Testis (tissue), 3 donors: ENCODE results near the gene PFDN5. TPM values are rescaled to one million over a fixed set of nuclear protein-coding genes. Genes with fewer than 3 reads are reported as not detected.

ENCODE experiments used
- DNase-seq: peaks from one replicate; pipeline ENCODE4 v3.0.0-alpha.2; 2019
- H3K27ac ChIP-seq, 2 donors: fragments of 200-600 bp; sonication (generic); one replicate each; pipeline ENCODE4 v1.5.1; 2019
- H3K27me3 ChIP-seq: fragments of 200-600 bp; sonication (generic); one replicate; pipeline ENCODE4 v1.5.1; 2019
- H3K36me3 ChIP-seq: fragments of 200-600 bp; sonication (generic); one replicate; pipeline ENCODE4 v1.5.1; 2017; ENCODE audit warnings: low read depth; ENCODE audit errors: missing control alignments
- H3K4me1 ChIP-seq: fragments of 200-600 bp; sonication (generic); one replicate; pipeline ENCODE4 v1.5.1; 2019
- H3K4me3 ChIP-seq, 2 donors: fragments of 200-600 bp; sonication (generic); one replicate each; pipeline ENCODE4 v1.5.1; 2017 to 2019
- H3K9me3 ChIP-seq: fragments of 200-600 bp; sonication (generic); one replicate; pipeline ENCODE4 v1.5.1; 2017
- POLR2A ChIP-seq: fragments of 450-650 bp; IDR thresholded peaks from one replicate; pipeline ENCODE4 v1.6.1; 2017; ENCODE audit warnings: antibody characterized with exemption, mild to moderate bottlenecking, moderate library complexity
- WGBS, 2 donors: methylation state at CpG; one replicate each; pipeline ENCODE4 v1.1.5; 2018; 5-methylcytosine and 5-hydroxymethylcytosine counted together
- intact Hi-C: fragments of 100-400 bp; cut with DNase I; formaldehyde crosslinking; loops from one replicate; pipeline ENCODE4 v1.15.1; 2023; ENCODE audit warnings: low total_unique reads
- polyA plus RNA-seq: library from polyadenylated mRNA; stranded (reverse); fragments of 350-450 nt; fragmentation: Illumina TruSeq; extraction: RNeasy Lipid Tissue Mini Kit (QIAGEN cat#74804); gene quantifications from one replicate; pipeline ENCODE4 v1.2.3, GENCODE V29; 2014; ENCODE audit warnings: low read depth, low replicate concordance; ENCODE audit not compliant: insufficient read depth
- total RNA-seq, 2 donors: library from RNA; depleted of rRNA; stranded (reverse); fragments of >200 nt; gene quantifications; one replicate each; pipeline ENCODE4 v1.2.3, GENCODE V29; 2016
- TF ChIP-seq, protein P1 (sequence below), 3 experiments: fragments of 450-650 bp in 2 of 3; fragments of 200-600 bp in 1 of 3; sonication (generic) in 1 of 3; IDR thresholded peaks; one replicate each; pipeline ENCODE4 v1.5.1; 2016 to 2019; ENCODE audit warnings: antibody characterized with exemption in 3 of 3, mild to moderate bottlenecking in 2 of 3, moderate library complexity in 1 of 3

PFDN5 gene
- total and polyA plus RNA-seq, 3 donors from 2014 or later: 430 to 797 (median 494) TPM

DNA sequence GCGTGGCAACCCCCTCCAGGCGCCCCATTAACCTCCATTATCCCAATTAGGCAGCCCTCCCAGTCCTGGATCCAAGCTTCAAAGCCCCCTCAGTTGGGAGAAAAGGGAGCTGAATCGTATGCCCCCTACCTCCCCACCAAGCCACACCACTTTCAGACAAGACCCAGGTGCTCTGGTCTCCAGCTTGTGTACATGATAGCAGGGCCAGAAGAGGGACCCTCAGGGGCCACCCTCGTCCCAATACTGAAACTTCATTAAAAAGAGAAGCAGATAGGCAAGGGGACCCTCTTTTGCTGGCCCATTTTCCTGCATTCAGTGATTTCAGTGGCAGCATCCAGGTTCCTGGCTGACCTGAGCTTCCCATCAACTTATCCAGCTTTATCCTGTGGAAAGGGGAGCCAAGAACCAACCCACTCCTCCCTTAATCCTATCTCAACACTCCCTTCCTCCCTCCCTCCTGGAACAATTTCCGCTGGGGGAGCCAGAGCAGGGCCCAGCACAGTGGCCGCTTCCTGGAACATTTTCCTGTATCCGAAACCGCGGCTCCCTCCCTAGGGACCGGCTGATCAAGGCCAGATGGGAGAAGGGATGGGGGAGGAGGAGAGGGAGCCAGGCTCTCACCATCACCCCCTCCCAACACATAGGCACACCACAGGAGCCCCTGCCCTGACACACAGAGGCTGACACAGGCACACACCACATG lies 50.3 kb downstream of the PFDN5 start:
- peaks cover 8% of the 10 kb centered on the region for H3K4me1 ChIP-seq
- no peaks in the 10 kb centered on the region for H3K9me3 ChIP-seq
- DNase-seq: no peak
- WGBS, 2 donors: 18 to 41% methylated on average over 6 to 10 of the region's 10 CpGs
- no peaks in the 10 kb centered on the region for H3K27me3 ChIP-seq
- intact Hi-C loops: no loop called here
- no peak overlapping the region for H3K4me3 ChIP-seq
- no peaks in the 10 kb centered on the region for H3K36me3 ChIP-seq
- TF ChIP-seq, protein P1, sequence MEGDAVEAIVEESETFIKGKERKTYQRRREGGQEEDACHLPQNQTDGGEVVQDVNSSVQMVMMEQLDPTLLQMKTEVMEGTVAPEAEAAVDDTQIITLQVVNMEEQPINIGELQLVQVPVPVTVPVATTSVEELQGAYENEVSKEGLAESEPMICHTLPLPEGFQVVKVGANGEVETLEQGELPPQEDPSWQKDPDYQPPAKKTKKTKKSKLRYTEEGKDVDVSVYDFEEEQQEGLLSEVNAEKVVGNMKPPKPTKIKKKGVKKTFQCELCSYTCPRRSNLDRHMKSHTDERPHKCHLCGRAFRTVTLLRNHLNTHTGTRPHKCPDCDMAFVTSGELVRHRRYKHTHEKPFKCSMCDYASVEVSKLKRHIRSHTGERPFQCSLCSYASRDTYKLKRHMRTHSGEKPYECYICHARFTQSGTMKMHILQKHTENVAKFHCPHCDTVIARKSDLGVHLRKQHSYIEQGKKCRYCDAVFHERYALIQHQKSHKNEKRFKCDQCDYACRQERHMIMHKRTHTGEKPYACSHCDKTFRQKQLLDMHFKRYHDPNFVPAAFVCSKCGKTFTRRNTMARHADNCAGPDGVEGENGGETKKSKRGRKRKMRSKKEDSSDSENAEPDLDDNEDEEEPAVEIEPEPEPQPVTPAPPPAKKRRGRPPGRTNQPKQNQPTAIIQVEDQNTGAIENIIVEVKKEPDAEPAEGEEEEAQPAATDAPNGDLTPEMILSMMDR (IDR thresholded peaks at IDR 0.05): no peak
- TF ChIP-seq POLR2A: no peak
- peak overlapping the region in 1 of 2 donors; percentile 73 for H3K27ac ChIP-seq

DNA sequence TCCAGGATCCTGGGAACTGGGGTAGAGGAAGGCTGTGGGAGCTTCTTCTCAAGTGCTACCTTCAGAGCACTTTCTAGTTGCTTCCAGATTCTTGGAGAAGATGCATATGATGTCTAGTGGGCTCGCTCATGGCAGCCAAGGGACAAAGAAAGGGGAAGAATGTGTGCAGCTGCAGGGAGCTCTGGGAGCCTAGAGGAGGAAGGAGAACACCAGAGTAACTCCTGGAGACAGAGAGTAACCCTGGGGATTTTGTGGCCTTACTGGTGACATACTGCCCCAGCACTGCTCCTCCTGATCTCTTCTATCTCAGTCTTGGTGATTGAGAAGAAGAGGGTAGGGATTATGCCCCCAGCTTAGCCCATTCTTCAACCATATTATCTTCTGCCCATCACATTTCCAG lies 51.1 kb downstream of the PFDN5 start:
- TF ChIP-seq, protein P1 (IDR thresholded peaks at IDR 0.05): no peak
- TF ChIP-seq POLR2A: no peak
- 89 to 92% methylated on average over 1 of the region's 1 CpG for WGBS, 2 donors
- no peaks in the 10 kb centered on the region for H3K27me3 ChIP-seq
- no peaks in the 10 kb centered on the region for H3K36me3 ChIP-seq
- H3K9me3 ChIP-seq: no peaks in the 10 kb centered on the region
- H3K27ac ChIP-seq: no peak overlapping the region
- intact Hi-C loops: no loop called here
- H3K4me1 ChIP-seq: peaks cover 8% of the 10 kb centered on the region
- H3K4me3 ChIP-seq: no peak overlapping the region
- DNase-seq: no peak

DNA sequence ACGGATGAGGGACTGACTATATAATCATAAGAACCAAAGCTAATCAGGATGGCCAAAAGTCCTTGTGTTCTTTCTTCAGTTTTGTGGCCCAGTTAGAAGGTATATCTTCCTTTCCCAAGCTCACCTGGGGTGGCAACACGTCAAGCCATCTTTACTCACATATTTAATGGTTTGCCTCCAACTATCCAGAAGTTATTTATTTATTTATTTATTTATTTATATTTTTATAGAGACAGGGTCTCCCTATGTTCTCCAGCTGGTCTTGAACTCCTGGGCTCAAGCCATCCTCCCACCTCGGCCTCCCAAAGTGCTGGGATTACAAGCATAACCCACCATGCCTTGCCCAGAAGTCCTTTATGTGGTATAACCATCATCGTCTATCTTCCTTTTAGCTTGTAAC lies 52.6 kb downstream of the PFDN5 start:
- TF ChIP-seq, protein P1 (IDR thresholded peaks at IDR 0.05): no peak
- TF ChIP-seq POLR2A: no peak
- Histone ChIP-seq H3K27ac (no peak overlapping the region), H3K27me3 (no peaks in the 10 kb centered on the region), H3K9me3 (no peaks in the 10 kb centered on the region), H3K4me1 (peaks cover 8% of the 10 kb centered on the region), H3K36me3 (no peaks in the 10 kb centered on the region), H3K4me3 (no peak overlapping the region)
- WGBS, 2 donors: 88 to 92% methylated on average over 4 of the region's 4 CpGs
- DNase-seq: no peak
- intact Hi-C loops: no loop called here

Other genes starting within 250 kb of the PFDN5 start
- 100 to 1,000 TPM; 108 to 138 TPM for gene TNS2, start 245.5 kb upstream of the PFDN5 start, total RNA-seq
- 47.0 TPM for gene TNS2, start 245.5 kb upstream of the PFDN5 start, polyA plus RNA-seq
- 10 to 100 TPM; 27.7 to 29.5 TPM for gene SPRYD3, start 216.2 kb upstream of the PFDN5 start, total RNA-seq
- 29.5 TPM for gene SPRYD3, start 216.2 kb upstream of the PFDN5 start, polyA plus RNA-seq
- gene IGFBP6, start 197.9 kb upstream of the PFDN5 start, total RNA-seq: 100 to 1,000 TPM; 121 to 261 TPM
- gene IGFBP6, start 197.9 kb upstream of the PFDN5 start, polyA plus RNA-seq: 185 TPM
- gene SOAT2, start 192.1 kb upstream of the PFDN5 start, total RNA-seq: under 1 TPM in 1 of 2 donors, not detected in 1; 0.19 TPM
- 0.25 TPM for gene SOAT2, start 192.1 kb upstream of the PFDN5 start, polyA plus RNA-seq
- gene ZNF740, start 114.8 kb upstream of the PFDN5 start, total RNA-seq: 10 to 100 TPM; 19.8 to 27.2 TPM
- gene ZNF740, start 114.8 kb upstream of the PFDN5 start, polyA plus RNA-seq: 15.6 TPM
- 10 to 100 TPM; 73.9 to 93.7 TPM for gene CSAD, start 114.6 kb upstream of the PFDN5 start, total RNA-seq
- gene CSAD, start 114.6 kb upstream of the PFDN5 start, polyA plus RNA-seq: 34.9 TPM
- gene ITGB7, start 88.3 kb upstream of the PFDN5 start, total RNA-seq: 1 to 10 TPM in 1 of 2 donors, under 1 TPM in 1; 0.24 to 1.2 TPM
- 3.7 TPM for gene ITGB7, start 88.3 kb upstream of the PFDN5 start, polyA plus RNA-seq
- gene RARG, start 63.3 kb upstream of the PFDN5 start, total RNA-seq: 10 to 100 TPM; 12.1 to 12.5 TPM
- gene RARG, start 63.3 kb upstream of the PFDN5 start, polyA plus RNA-seq: 13.6 TPM
- gene ESPL1, start 27.2 kb upstream of the PFDN5 start, total RNA-seq: 10 to 100 TPM; 16.5 to 24.5 TPM
- gene ESPL1, start 27.2 kb upstream of the PFDN5 start, polyA plus RNA-seq: 30.5 TPM
- gene MYG1, start 4.2 kb downstream of the PFDN5 start, total RNA-seq: 100 to 1,000 TPM; 106 to 117 TPM
- gene MYG1, start 4.2 kb downstream of the PFDN5 start, polyA plus RNA-seq: 287 TPM
- 100 to 1,000 TPM in 1 of 2 donors, 10 to 100 TPM in 1; 98.0 to 110 TPM for gene AAAS, start 26.1 kb downstream of the PFDN5 start, total RNA-seq
- 79.3 TPM for gene AAAS, start 26.1 kb downstream of the PFDN5 start, polyA plus RNA-seq
- 1 to 10 TPM in 1 of 2 donors, under 1 TPM in 1; 0.56 to 1.2 TPM for gene SP7, start 40.8 kb downstream of the PFDN5 start, total RNA-seq
- 2.3 TPM for gene SP7, start 40.8 kb downstream of the PFDN5 start, polyA plus RNA-seq
- gene SP1, start 84.6 kb downstream of the PFDN5 start, total RNA-seq: 10 to 100 TPM; 75.4 to 86.0 TPM
- gene SP1, start 84.6 kb downstream of the PFDN5 start, polyA plus RNA-seq: 58.6 TPM
- 10 to 100 TPM; 39.0 to 42.1 TPM for gene AMHR2, start 128.3 kb downstream of the PFDN5 start, total RNA-seq
- gene AMHR2, start 128.3 kb downstream of the PFDN5 start, polyA plus RNA-seq: 33.9 TPM
- gene PRR13, start 146.2 kb downstream of the PFDN5 start, total RNA-seq: 10 to 100 TPM; 43.4 to 48.5 TPM
- 120 TPM for gene PRR13, start 146.2 kb downstream of the PFDN5 start, polyA plus RNA-seq
- gene PCBP2, start 156.6 kb downstream of the PFDN5 start, total RNA-seq: 100 to 1,000 TPM; 553 to 632 TPM
- 1,065 TPM for gene PCBP2, start 156.6 kb downstream of the PFDN5 start, polyA plus RNA-seq
- 10 to 100 TPM; 52.2 to 56.7 TPM for gene MAP3K12, start 203.9 kb downstream of the PFDN5 start, total RNA-seq
- gene MAP3K12, start 203.9 kb downstream of the PFDN5 start, polyA plus RNA-seq: 28.5 TPM
- gene TARBP2, start 205.7 kb downstream of the PFDN5 start, total RNA-seq: 10 to 100 TPM; 67.6 to 73.1 TPM
- gene TARBP2, start 205.7 kb downstream of the PFDN5 start, polyA plus RNA-seq: 37.8 TPM
- gene NPFF, start 211.9 kb downstream of the PFDN5 start, total RNA-seq: 1 to 10 TPM in 1 of 2 donors, not detected in 1; 1.2 TPM
- not detected for gene NPFF, start 211.9 kb downstream of the PFDN5 start, polyA plus RNA-seq